K562 (cell line): ENCODE data around the gene CDC23. TPM values are rescaled to one million over a fixed set of nuclear protein-coding genes. Genes with fewer than 3 reads are reported as not detected.

Experiments used
- BRD9 ChIP-seq: fragments of 450-650 bp; IDR thresholded peaks from 2 replicates; pipeline ENCODE4 v1.6.1; 2018; ENCODE audit warnings: low read depth; ENCODE audit not compliant: partially characterized antibody
- E2F5 ChIP-seq: sonication (generic); formaldehyde crosslinking; IDR thresholded peaks from 2 replicates; pipeline ENCODE4 v1.8.0; 2022; ENCODE audit warnings: mild to moderate bottlenecking, missing genetic modification reagents
- E2F6 ChIP-seq, 2 experiments: IDR thresholded peaks; 2 replicates each; pipeline ENCODE4 v1.6.1; 2011; ENCODE audit warnings: borderline replicate concordance in 1 of 2, control low read depth in 1 of 2, low read depth in 1 of 2, low read length in 1 of 2, mild to moderate bottlenecking in 1 of 2, mixed read lengths in 1 of 2, moderate library complexity in 1 of 2; ENCODE audit not compliant: insufficient read depth in 1 of 2, insufficient read length in 1 of 2, poor library complexity in 1 of 2, severe bottlenecking in 1 of 2; ENCODE audit errors: extremely low read depth in 1 of 2
- FOXK2 ChIP-seq, 2 experiments: fragments of 450-650 bp; IDR thresholded peaks in 1 of 2; conservative IDR thresholded peaks in 1 of 2; 2 replicates each; pipeline ENCODE4 v1.6.1; 2016; ENCODE audit warnings: low read depth in 2 of 2, mild to moderate bottlenecking in 1 of 2
- GTF2F1 ChIP-seq: IDR thresholded peaks from 2 replicates; pipeline ENCODE4 v1.6.1; 2011; ENCODE audit warnings: low read depth, low read length, improper control_type of control experiment
- JUND ChIP-seq, 2 experiments: IDR thresholded peaks; 2 replicates in 1 of 2; 3 replicates in 1 of 2; pipeline ENCODE4 v1.6.1; 2011; ENCODE audit warnings: borderline replicate concordance in 2 of 2, low read depth in 2 of 2, low read length in 2 of 2, improper control_type of control experiment in 1 of 2, missing biosample characterization in 1 of 2, missing genetic modification characterization in 1 of 2, missing genetic modification reagents in 1 of 2
- KAT2B ChIP-seq: IDR thresholded peaks from one replicate; pipeline ENCODE4 v1.6.1; 2012; ENCODE audit warnings: low read depth, mild to moderate bottlenecking, control low read depth, inconsistent platforms, low read length, moderate library complexity
- MAFG ChIP-seq: fragments of 450-650 bp; conservative IDR thresholded peaks from 2 replicates; pipeline ENCODE4 v1.6.1; 2016; ENCODE audit warnings: missing genetic modification characterization, missing compliant biosample characterization
- MNT ChIP-seq, 2 experiments: fragments of 450-650 bp; conservative IDR thresholded peaks; 2 replicates each; pipeline ENCODE4 v1.6.1; 2017; ENCODE audit warnings: mild to moderate bottlenecking in 2 of 2, moderate library complexity in 2 of 2
- NCOA1 ChIP-seq: fragments of 450-650 bp; IDR thresholded peaks from 2 replicates; pipeline ENCODE4 v1.6.1; 2016; ENCODE audit warnings: low read depth
- NFYB ChIP-seq: IDR thresholded peaks from 2 replicates; pipeline ENCODE4 v1.6.1; 2011; ENCODE audit warnings: mild to moderate bottlenecking, moderate library complexity; ENCODE audit not compliant: insufficient read length; ENCODE audit errors: extremely low read depth
- NR2C2 ChIP-seq, 2 experiments: fragments of 200-800 bp in 1 of 2; sonication (Bioruptor generic) in 1 of 2; sonication (generic) in 1 of 2; formaldehyde crosslinking in 1 of 2; IDR thresholded peaks; 2 replicates each; pipeline versions ENCODE4 v1.6.1 to v1.8.0; 2016 to 2022; ENCODE audit warnings: mild to moderate bottlenecking in 1 of 2, missing compliant biosample characterization in 1 of 2, missing genetic modification characterization in 1 of 2, missing genetic modification reagents in 1 of 2
- PML ChIP-seq: IDR thresholded peaks from 2 replicates; pipeline ENCODE4 v1.6.1; 2012; ENCODE audit warnings: low read length, inconsistent platforms
- RBM14 ChIP-seq: fragments of 200-400 bp; formaldehyde crosslinking; IDR thresholded peaks from 2 replicates; pipeline ENCODE4 v1.6.1; 2018; ENCODE audit warnings: low read depth, mild to moderate bottlenecking, low read length, moderate library complexity, borderline replicate concordance; ENCODE audit not compliant: insufficient read depth
- SPI1 ChIP-seq: IDR thresholded peaks from 2 replicates; pipeline ENCODE4 v1.6.1; 2011; ENCODE audit warnings: low read depth, low read length, control low read depth, borderline replicate concordance
- TEAD4 ChIP-seq, 2 experiments: sonication (generic) in 1 of 2; formaldehyde crosslinking in 1 of 2; IDR thresholded peaks; 2 replicates each; pipeline versions ENCODE4 v1.6.1 to v1.8.0; 2012 to 2022; ENCODE audit warnings: borderline replicate concordance in 1 of 2, inconsistent platforms in 1 of 2, low read length in 1 of 2, mild to moderate bottlenecking in 1 of 2, missing genetic modification reagents in 1 of 2
- U2AF1 ChIP-seq: fragments of 200-400 bp; formaldehyde crosslinking; optimal IDR thresholded peaks from 2 replicates; pipeline ENCODE3; 2017; ENCODE audit warnings: mild to moderate bottlenecking, low read depth, low read length, moderate library complexity
- YBX1 ChIP-seq: fragments of 450-650 bp; IDR thresholded peaks from 2 replicates; pipeline ENCODE4 v1.7.1; 2016; ENCODE audit warnings: mild to moderate bottlenecking
- ZNF707 ChIP-seq: fragments of 250-450 bp; sonication (Bioruptor Pico); conservative IDR thresholded peaks from 2 replicates; pipeline ENCODE4 v1.8.0; 2022; ENCODE audit warnings: inconsistent platforms, mild to moderate bottlenecking, moderate library complexity
- polyA plus RNA-seq, 8 experiments: library from polyadenylated mRNA; depleted of rRNA in 4 of 8; stranded (reverse) in 5 of 8; unstranded in 3 of 8; fragments of >200 nt; fragmentation: Nextera tagmentation in 2 of 8; fragmentation: Illumina TruSeq in 1 of 8; extraction: Ambion mirVana in 2 of 8; extraction: Trizol in 1 of 8; gene quantifications; 2 replicates each; pipeline versions ENCODE4 v1.2.1 to v1.2.3, GENCODE V29; 2011 to 2014; ENCODE audit warnings: inconsistent platforms in 1 of 8, missing spikeins in 1 of 8
- total RNA-seq, 7 experiments: library from RNA; depleted of rRNA in 6 of 7; stranded (reverse); fragments of >200 nt in 6 of 7; fragmentation: Illumina TruSeq in 2 of 7; extraction: Trizol in 2 of 7; gene quantifications; 2 replicates each; pipeline versions ENCODE4 v1.2.1 to v1.2.3, GENCODE V29; 2011 to 2021; ENCODE audit warnings: low replicate concordance in 1 of 7

Gene CDC23
- total and polyA plus RNA-seq, 9 of the 15 experiments (the other 6 are each of a cell fraction or from before 2014, with no cell fraction given), result 34.5 to 157 (median 65.5) TPM

GRCh38 chr5:138186002-138186447 lies 27.1 kb downstream of the CDC23 start (continued):
- no peak for TF ChIP-seq YBX1
- peak; percentile 97 for TF ChIP-seq SPI1
- peak; percentile 54; the same call in 1 of the 2 replicates for TF ChIP-seq TEAD4 (IDR thresholded peaks at IDR 0.05; ENCODE audit: low read length)
- no peak for TF ChIP-seq TEAD4 (CRISPR knock-in tag; IDR thresholded peaks at IDR 0.05; ENCODE audit: borderline replicate concordance)
- no peak for TF ChIP-seq KAT2B
- TF ChIP-seq U2AF1, result no peak
- no peak for TF ChIP-seq ZNF707 (CRISPR knock-in tag)
- no peak for TF ChIP-seq MAFG
- TF ChIP-seq E2F6 (IDR thresholded peaks at IDR 0.05; ENCODE audit: borderline replicate concordance in 1 of 2, extremely low read depth in 1 of 2, insufficient read depth in 1 of 2, insufficient read length in 1 of 2, low read depth in 1 of 2, low read length in 1 of 2, poor library complexity in 1 of 2, severe bottlenecking in 1 of 2), result no peak
- TF ChIP-seq FOXK2 (conservative IDR thresholded peaks at IDR 0.05 in 1 of 2, IDR thresholded peaks at IDR 0.05 in 1 of 2; ENCODE audit: low read depth in 2 of 2), result peak in 1 of 2 experiments; percentile 29; a peak in 1 of 4 replicates
- TF ChIP-seq MNT (conservative IDR thresholded peaks at IDR 0.05), result no peak
- TF ChIP-seq PML, result no peak
- TF ChIP-seq RBM14, result no peak
- no peak for TF ChIP-seq GTF2F1
- TF ChIP-seq JUND (IDR thresholded peaks at IDR 0.05; ENCODE audit: borderline replicate concordance, low read depth, low read length), result 0 out of 2 replicates have a peak, but pooled peaks have one; percentile 13
- 0 out of 3 replicates have a peak, but pooled peaks have one; percentile 14 for TF ChIP-seq JUND (tag; IDR thresholded peaks at IDR 0.05; ENCODE audit: borderline replicate concordance, low read depth, low read length)
- TF ChIP-seq NR2C2 (CRISPR knock-in tag; IDR thresholded peaks at IDR 0.05), result no peak
- TF ChIP-seq NR2C2 (tag; IDR thresholded peaks at IDR 0.05), result peak; percentile 74
- peak; percentile 31 for TF ChIP-seq NFYB
- no peak for TF ChIP-seq NCOA1
- TF ChIP-seq BRD9, result no peak
- TF ChIP-seq E2F5 (CRISPR knock-in tag), result no peak
